A673 (cell line): ENCODE measurements around the gene EFCAB9.

Source experiments
- CTCF ChIP-seq: fragments of 300-800, 200-600 bp; sonication (generic); conservative IDR thresholded peaks from 2 replicates; pipeline ENCODE4 v1.5.1; 2017; ENCODE audit warnings: low read depth, mild to moderate bottlenecking, antibody characterized with exemption, low read length, moderate library complexity, mixed read lengths
- EZH2 ChIP-seq: fragments of 200-600 bp; sonication (generic); IDR thresholded peaks from 2 replicates; pipeline ENCODE4 v1.6.1; 2017; ENCODE audit warnings: borderline replicate concordance, low read depth, mild to moderate bottlenecking, mixed read lengths, antibody characterized with exemption, low read length; ENCODE audit not compliant: poor library complexity, severe bottlenecking

- TF ChIP-seq EZH2 (no peak), CTCF (0 out of 2 replicates have a peak, but pooled peaks have one; percentile 2)
Observed at GRCh38 chr5:172188893-172189692, 4.9 kb upstream of the EFCAB9 start.
